ENCODE results near the gene PPFIBP2. TPM values are rescaled to one million over a fixed set of nuclear protein-coding genes. Genes with fewer than 3 reads are reported as not detected.
A peak's percentile ranks its signal among the peaks of the same experiment; 100 is the strongest.

The PPFIBP2 gene
- total and polyA plus RNA-seq, 10 of the 15 experiments (the other 5 are each of a cell fraction or from before 2014, with no cell fraction given): 17.3 to 56.3 (median 39.2) TPM

GRCh38 chr11:7520981-7521487, 7.2 kb downstream of the PPFIBP2 start (continued):
- TF ChIP-seq, protein P1, sequence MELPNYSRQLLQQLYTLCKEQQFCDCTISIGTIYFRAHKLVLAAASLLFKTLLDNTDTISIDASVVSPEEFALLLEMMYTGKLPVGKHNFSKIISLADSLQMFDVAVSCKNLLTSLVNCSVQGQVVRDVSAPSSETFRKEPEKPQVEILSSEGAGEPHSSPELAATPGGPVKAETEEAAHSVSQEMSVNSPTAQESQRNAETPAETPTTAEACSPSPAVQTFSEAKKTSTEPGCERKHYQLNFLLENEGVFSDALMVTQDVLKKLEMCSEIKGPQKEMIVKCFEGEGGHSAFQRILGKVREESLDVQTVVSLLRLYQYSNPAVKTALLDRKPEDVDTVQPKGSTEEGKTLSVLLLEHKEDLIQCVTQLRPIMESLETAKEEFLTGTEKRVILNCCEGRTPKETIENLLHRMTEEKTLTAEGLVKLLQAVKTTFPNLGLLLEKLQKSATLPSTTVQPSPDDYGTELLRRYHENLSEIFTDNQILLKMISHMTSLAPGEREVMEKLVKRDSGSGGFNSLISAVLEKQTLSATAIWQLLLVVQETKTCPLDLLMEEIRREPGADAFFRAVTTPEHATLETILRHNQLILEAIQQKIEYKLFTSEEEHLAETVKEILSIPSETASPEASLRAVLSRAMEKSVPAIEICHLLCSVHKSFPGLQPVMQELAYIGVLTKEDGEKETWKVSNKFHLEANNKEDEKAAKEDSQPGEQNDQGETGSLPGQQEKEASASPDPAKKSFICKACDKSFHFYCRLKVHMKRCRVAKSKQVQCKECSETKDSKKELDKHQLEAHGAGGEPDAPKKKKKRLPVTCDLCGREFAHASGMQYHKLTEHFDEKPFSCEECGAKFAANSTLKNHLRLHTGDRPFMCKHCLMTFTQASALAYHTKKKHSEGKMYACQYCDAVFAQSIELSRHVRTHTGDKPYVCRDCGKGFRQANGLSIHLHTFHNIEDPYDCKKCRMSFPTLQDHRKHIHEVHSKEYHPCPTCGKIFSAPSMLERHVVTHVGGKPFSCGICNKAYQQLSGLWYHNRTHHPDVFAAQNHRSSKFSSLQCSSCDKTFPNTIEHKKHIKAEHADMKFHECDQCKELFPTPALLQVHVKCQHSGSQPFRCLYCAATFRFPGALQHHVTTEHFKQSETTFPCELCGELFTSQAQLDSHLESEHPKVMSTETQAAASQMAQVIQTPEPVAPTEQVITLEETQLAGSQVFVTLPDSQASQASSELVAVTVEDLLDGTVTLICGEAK (IDR thresholded peaks at IDR 0.05; ENCODE audit: borderline replicate concordance): no peak; the same call in 1 of the 2 replicates
- TF ChIP-seq DPF2 (IDR thresholded peaks at IDR 0.05) (peak; percentile 96), FOXM1 (IDR thresholded peaks at IDR 0.05; ENCODE audit: low read depth, low read length) (peak; percentile 68; the same call in 1 of the 2 replicates), KLF5 (IDR thresholded peaks at IDR 0.05; ENCODE audit: partially characterized antibody) (no peak), NFXL1 (IDR thresholded peaks at IDR 0.05; ENCODE audit: borderline replicate concordance) (no peak)

GRCh38 chr11:7522121-7522520, 8.3 kb downstream of the PPFIBP2 start:
- ChIA-PET CTCF (interaction anchor here (0.7 to 8.4 kb wide), 12 partner anchors 9 to 938 kb away, joined by 3 to 67 read pairs (median 9); partner anchors contain the start of genes EIF3F and PPFIBP2), SMC1A (ENCODE audit: uncharacterized antibody, unreplicated experiment) (interaction anchor here (1.0 to 7.2 kb wide), 15 partner anchors 9 to 80 kb away, joined by 3 to 107 read pairs (median 11); partner anchors contain the start of gene PPFIBP2), RAD21 (ENCODE audit: unreplicated experiment) (interaction anchor here (1.0 to 4.7 kb wide), 7 partner anchors 9 to 169 kb away, joined by 3 to 57 read pairs (median 17); partner anchors contain the start of gene PPFIBP2), POLR2A (interaction anchor here (0.5 to 5.0 kb wide), 8 partner anchors 9 to 38 kb away, joined by 3 to 78 read pairs (median 8); partner anchors contain the start of gene PPFIBP2)
- Histone ChIP-seq H3K27me3 (replicated peaks in 1 of 2; ENCODE audit: control insufficient read depth in 2 of 2, insufficient read depth in 2 of 2, low read length in 1 of 2) (no peaks in the 10 kb centered on the region), H3K4me2 (ENCODE audit: control insufficient read depth, insufficient read depth) (peak overlapping the region; percentile 100), H3K4me3 (peak overlapping the region; percentile 71; the same call in 1 of the 2 replicates), H3K4me1 (ENCODE audit: control insufficient read depth, insufficient read depth, low read length) (peaks cover 64% of the 10 kb centered on the region), H3K9ac (ENCODE audit: control insufficient read depth, insufficient read depth, low read length) (peak overlapping the region; percentile 52), H3K36me3 (ENCODE audit: control insufficient read depth in 2 of 2, insufficient read depth in 2 of 2, low read length in 1 of 2) (no peaks in the 10 kb centered on the region), H2AFZ (ENCODE audit: control insufficient read depth, low read depth, low read length) (no peak overlapping the region), H3K79me2 (ENCODE audit: control insufficient read depth, insufficient read depth, low read length) (peaks cover 94% of the 10 kb centered on the region), H3K27ac (ENCODE audit: control insufficient read depth, insufficient read depth) (peak overlapping the region; percentile 100), H3K9me3 (replicated peaks; ENCODE audit: control insufficient read depth, insufficient read depth, low read length) (no peaks in the 10 kb centered on the region), H4K20me1 (ENCODE audit: control insufficient read depth, insufficient read depth) (no peaks in the 10 kb centered on the region)
- intact Hi-C loops (cut with micrococcal nuclease; ENCODE audit: unreplicated experiment): loop anchor here (10.0 kb wide), 2 partner anchors 907 to 1037 kb away; partner anchors contain the start of genes ARFIP2, TAF10, TIMM10B and TPP1
- DNase-seq (ENCODE audit: low read depth, low spot score) (no peak), FAIRE-seq (no peak), ATAC-seq (no peak)
- 64% methylated on average over 4 of the region's 4 CpGs for WGBS (ENCODE audit: insufficient coverage, insufficient replicate concordance, low lambda C conversion rate, missing lambda C conversion rate)
- TF ChIP-seq IKZF2 (IDR thresholded peaks at IDR 0.05) (0 out of 4 replicates have a peak, but pooled peaks of 1 of the 2 experiments have one; percentile 7), SKIL (IDR thresholded peaks at IDR 0.05; ENCODE audit: low read depth, poor library complexity, severe bottlenecking) (no peak)
- no TSS peak for BruUV-seq (replicated peaks)
- in situ Hi-C loops (cut with MboI): loop anchor here (10.0 to 25.0 kb wide), 2 partner anchors 907 to 1835 kb away; partner anchors contain the start of genes TAF10, TPP1, TRIM22 and TRIM5

Measured in GM12878 (cell line).